NCI-H748 treated with DMSO at 0.1 percent for 48 hours (cell line): Measurements from ENCODE around the gene TET1.
A peak's percentile ranks its signal among the peaks of the same experiment; 100 is the strongest.
"Not testable (repeated sequence)": the region's sequence is repeated elsewhere in the genome, so short reads cannot be mapped to it uniquely, and the experiment has no call there.

ENCODE experiments used
- DNase-seq: peaks from one replicate; lab custom pipeline; 2025; lab: John Stamatoyannopoulos, UW

TET1 gene

GRCh38 chr10:68713065-68713464 lies 152.9 kb downstream of the TET1 start:
- DNase-seq: not testable (repeated sequence)

- no peak for DNase-seq
These were observed 157.3 kb downstream of the TET1 start for GRCh38 chr10:68717435-68717834.

- DNase-seq: peak; percentile 87
These were observed 160.9 kb downstream of the TET1 start, which contains the start of gene CCAR1 for GRCh38 chr10:68720793-68721672. Gene CCAR1, plus strand, starts transcription at chr10:68721239. Its CDS starts 1,266 bp downstream, at chr10:68722505.

GRCh38 chr10:68721673-68722335 lies 161.7 kb downstream of the TET1 start:
- DNase-seq: no peak

- DNase-seq: no peak
These were observed 164.9 kb downstream of the TET1 start for GRCh38 chr10:68725016-68725415.

GRCh38 chr10:68727146-68727545 lies 167.0 kb downstream of the TET1 start:
- DNase-seq: no peak

- no peak for DNase-seq
These were observed 172.5 kb downstream of the TET1 start for GRCh38 chr10:68732651-68733050.

- DNase-seq: no peak
These were observed 174.2 kb downstream of the TET1 start for GRCh38 chr10:68734349-68734748.

- DNase-seq: no peak
These were observed 175.0 kb downstream of the TET1 start for GRCh38 chr10:68735119-68735518.

- DNase-seq: not testable (repeated sequence)
These were observed 175.6 kb downstream of the TET1 start for GRCh38 chr10:68735739-68736138.

- not testable (repeated sequence) for DNase-seq
These were observed 180.5 kb downstream of the TET1 start for GRCh38 chr10:68740676-68741075.

- no peak for DNase-seq
These were observed 182.3 kb downstream of the TET1 start for GRCh38 chr10:68742397-68742796.
